SK-N-SH (cell line): ENCODE measurements around the gene STXBP6. TPM values are rescaled to one million over a fixed set of nuclear protein-coding genes. Genes with fewer than 3 reads are reported as not detected.

Experiments used
- CTCF ChIA-PET: fragments of 300-600, 350-600 bp; formaldehyde crosslinking; extraction: SDS; loops from one replicate; lab custom pipeline; 2021; lab: Yijun Ruan, JAX
- POLR2A ChIA-PET: fragments of 350-600 bp; sonication (Branson Sonifier 250); formaldehyde crosslinking; extraction: SDS; loops from one replicate; lab custom pipeline; 2020; ENCODE audit warnings: antibody characterized with exemption, inconsistent platforms; lab: Yijun Ruan, JAX
- DNase-seq: peaks from one replicate; pipeline ENCODE4 v3.0.0; 2012
- H2AFZ ChIP-seq: fragments of 200-600 bp; sonication (generic); 2 replicates; pipeline ENCODE4 v1.8.1; 2016; ENCODE audit warnings: antibody characterized with exemption, mild to moderate bottlenecking, low read depth
- H3F3A ChIP-seq: fragments of 200-600 bp; sonication (generic); replicated peaks from 2 replicates; pipeline ENCODE3; 2016; ENCODE audit warnings: antibody characterized with exemption, mild to moderate bottlenecking; ENCODE audit not compliant: insufficient read depth
- H3K27ac ChIP-seq, 2 experiments: fragments of 200-500 bp in 1 of 2; fragments of 200-600 bp in 1 of 2; sonication (Bioruptor generic) in 1 of 2; sonication (generic), shearing (Covaris generic) in 1 of 2; 2 replicates each; pipeline versions ENCODE4 v1.5.1 to v1.6.1; 2014 to 2016; ENCODE audit warnings: low read depth in 2 of 2, inconsistent platforms in 1 of 2, low read length in 1 of 2, mild to moderate bottlenecking in 1 of 2, mixed read lengths in 1 of 2
- H3K27me3 ChIP-seq: fragments of 200-600 bp; sonication (generic), shearing (Covaris generic); 2 replicates; pipeline ENCODE4 v1.6.1; 2016; ENCODE audit warnings: mixed run types; ENCODE audit not compliant: insufficient read depth
- H3K36me3 ChIP-seq, 2 experiments: fragments of 200-500 bp in 1 of 2; fragments of 200-600 bp in 1 of 2; sonication (Bioruptor generic) in 1 of 2; sonication (generic) in 1 of 2; replicated peaks in 1 of 2; 2 replicates each; pipeline versions ENCODE3 to v1.5.1; 2014 to 2016; ENCODE audit warnings: low read length in 1 of 2, mild to moderate bottlenecking in 1 of 2; ENCODE audit not compliant: insufficient read depth in 2 of 2, control insufficient read depth in 1 of 2
- H3K4me1 ChIP-seq, 2 experiments: fragments of 200-500 bp in 1 of 2; fragments of 200-600 bp in 1 of 2; sonication (Bioruptor generic) in 1 of 2; sonication (generic), shearing (Covaris generic) in 1 of 2; 2 replicates each; pipeline versions ENCODE4 v1.5.1 to v1.6.1; 2014 to 2016; ENCODE audit warnings: low read depth in 1 of 2, low read length in 1 of 2, mixed run types in 1 of 2; ENCODE audit not compliant: insufficient read depth in 2 of 2, control insufficient read depth in 1 of 2
- H3K4me2 ChIP-seq: fragments of 200-600 bp; sonication (generic), shearing (Covaris generic); 2 replicates; pipeline ENCODE4 v1.6.1; 2017; ENCODE audit warnings: mixed run types
- H3K4me3 ChIP-seq, 2 experiments: fragments of 200-500 bp in 1 of 2; fragments of 200-600 bp in 1 of 2; sonication (Bioruptor generic) in 1 of 2; sonication (generic), shearing (Covaris generic) in 1 of 2; 2 replicates each; pipeline versions ENCODE4 v1.5.1 to v1.8.1; 2014 to 2016; ENCODE audit warnings: low read depth in 2 of 2, inconsistent platforms in 1 of 2, low read length in 1 of 2, mild to moderate bottlenecking in 1 of 2, mixed read lengths in 1 of 2, moderate library complexity in 1 of 2
- H3K79me2 ChIP-seq: fragments of 200-600 bp; sonication (generic); 2 replicates; pipeline ENCODE4 v1.8.1; 2017; ENCODE audit warnings: mild to moderate bottlenecking; ENCODE audit not compliant: insufficient read depth
- H3K9ac ChIP-seq: fragments of 200-600 bp; sonication (generic); 2 replicates; pipeline ENCODE4 v1.6.1; 2017; ENCODE audit warnings: mixed run types
- H3K9me2 ChIP-seq: fragments of 200-600 bp; sonication (generic); 2 replicates; pipeline ENCODE4 v1.6.1; 2017; ENCODE audit warnings: mixed run types
- H3K9me3 ChIP-seq: fragments of 200-600 bp; sonication (generic); 2 replicates; pipeline ENCODE4 v1.6.1; 2017; ENCODE audit warnings: mixed run types, mild to moderate bottlenecking, moderate library complexity
- H4K20me1 ChIP-seq: fragments of 200-600 bp; sonication (generic); 2 replicates; pipeline ENCODE4 v1.6.1; 2017; ENCODE audit warnings: mild to moderate bottlenecking, mixed run types; ENCODE audit not compliant: insufficient read depth
- CHD2 ChIP-seq: fragments of 150-350 bp; IDR thresholded peaks from 2 replicates; pipeline ENCODE4 v1.6.1; 2018; ENCODE audit warnings: low read length; ENCODE audit not compliant: partially characterized antibody
- ELF1 ChIP-seq: IDR thresholded peaks from 2 replicates; pipeline ENCODE4 v1.4.0; 2012
- FOXM1 ChIP-seq: IDR thresholded peaks from 2 replicates; pipeline ENCODE4 v1.4.0; 2012; ENCODE audit warnings: low read depth, mild to moderate bottlenecking
- GABPA ChIP-seq: IDR thresholded peaks from 2 replicates; pipeline ENCODE4 v1.4.0; 2012; ENCODE audit warnings: low read depth, mild to moderate bottlenecking
- IRF3 ChIP-seq: fragments of 150-350 bp; IDR thresholded peaks from 2 replicates; pipeline ENCODE4 v1.6.1; 2016; ENCODE audit warnings: mild to moderate bottlenecking, low read depth, low read length
- MXI1 ChIP-seq: IDR thresholded peaks from 2 replicates; pipeline ENCODE4 v1.6.1; 2012; ENCODE audit warnings: mild to moderate bottlenecking, low read depth, low read length, improper control_type of control experiment
- NRF1 ChIP-seq: IDR thresholded peaks from 2 replicates; pipeline ENCODE4 v1.6.1; 2012; ENCODE audit warnings: low read depth, mild to moderate bottlenecking, low read length
- PBX3 ChIP-seq: IDR thresholded peaks from 2 replicates; pipeline ENCODE4; 2012
- RAD21 ChIP-seq: IDR thresholded peaks from 2 replicates; pipeline ENCODE4 v1.6.1; 2012; ENCODE audit warnings: mild to moderate bottlenecking, low read length
- RCOR1 ChIP-seq: fragments of 150-350 bp; IDR thresholded peaks from 2 replicates; pipeline ENCODE4 v1.6.1; 2017; ENCODE audit warnings: antibody characterized with exemption, low read length
- RFX5 ChIP-seq: IDR thresholded peaks from 2 replicates; pipeline ENCODE4 v1.6.1; 2012; ENCODE audit warnings: mild to moderate bottlenecking, improper control_type of control experiment, low read length
- TAF1 ChIP-seq: IDR thresholded peaks from 2 replicates; pipeline ENCODE4 v1.6.1; 2012; ENCODE audit warnings: low read depth, mild to moderate bottlenecking, low read length, moderate library complexity, borderline replicate concordance
- TCF12 ChIP-seq: IDR thresholded peaks from 2 replicates; pipeline ENCODE4 v1.4.0; 2012
- USF1 ChIP-seq: IDR thresholded peaks from 2 replicates; pipeline ENCODE4 v1.4.0; 2012; ENCODE audit warnings: low read depth, borderline replicate concordance
- USF2 ChIP-seq: fragments of 150-350 bp; IDR thresholded peaks from 2 replicates; pipeline ENCODE4 v1.6.1; 2017; ENCODE audit warnings: antibody characterized with exemption, low read length, low read depth, borderline replicate concordance
- YY1 ChIP-seq: IDR thresholded peaks from 2 replicates; pipeline ENCODE4 v1.4.0; 2012; ENCODE audit warnings: low read depth, mild to moderate bottlenecking
- ZBTB33 ChIP-seq: IDR thresholded peaks from 2 replicates; pipeline ENCODE4 v1.4.0; 2012; ENCODE audit warnings: low read depth, borderline replicate concordance
- WGBS: methylation state at CpG from one replicate; pipeline ENCODE4 v1.1.6; 2017; ENCODE audit warnings: low lambda C conversion rate; 5-methylcytosine and 5-hydroxymethylcytosine counted together
- polyA plus RNA-seq, 3 experiments: library from polyadenylated mRNA; depleted of rRNA; stranded (reverse); fragments of >200 nt; gene quantifications; 2 replicates each; pipeline ENCODE4 v1.2.3, GENCODE V29; 2012

STXBP6 gene
- polyA plus RNA-seq, 1 of the 3 experiments (the other 2 are of a cell fraction) = 0.16 TPM

DNA sequence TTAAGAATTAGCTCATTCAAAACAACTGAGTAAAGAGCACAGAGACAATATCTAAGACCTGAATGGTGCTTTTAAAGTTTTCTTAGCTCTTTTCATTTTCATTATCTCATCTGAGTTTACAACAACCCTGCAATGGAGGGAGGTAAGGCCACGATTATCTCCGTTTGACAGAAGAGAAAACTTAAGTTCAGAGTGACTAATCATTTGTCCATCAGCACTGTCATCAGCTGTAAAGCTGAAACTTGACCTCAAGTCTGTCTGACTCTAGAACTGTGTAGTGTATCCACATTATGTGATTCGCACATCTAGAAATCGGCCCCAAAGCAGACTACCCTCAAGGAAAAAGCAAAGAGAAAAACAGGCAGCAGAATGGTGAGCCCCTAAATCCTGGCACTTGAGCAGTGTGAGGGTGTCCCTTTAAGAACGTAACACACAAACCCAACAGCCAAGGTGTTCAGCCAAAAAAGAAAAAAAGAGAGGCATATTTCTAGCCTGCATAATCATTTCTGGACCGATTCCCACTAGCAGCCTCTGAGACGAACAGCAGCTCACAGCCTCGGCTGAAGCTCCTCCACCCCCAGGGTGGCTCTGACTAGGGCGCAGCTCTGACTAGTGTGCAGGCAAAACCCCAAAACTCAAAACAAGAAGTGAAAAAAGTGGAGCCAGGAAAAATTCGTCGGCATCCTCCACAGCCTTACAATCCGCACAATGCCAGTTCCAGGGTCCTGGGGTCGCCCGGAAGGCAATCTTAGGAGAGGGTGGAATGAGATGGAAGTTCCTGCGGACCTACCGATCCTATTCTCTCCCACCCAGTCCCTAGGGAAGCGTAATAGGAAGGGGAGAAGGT, 1.6 kb downstream of the STXBP6 start:
- H3K36me3 ChIP-seq = no peaks in the 10 kb centered on the region
- no peaks in the 10 kb centered on the region for H3K9me3 ChIP-seq
- no peak overlapping the region for H3K4me2 ChIP-seq
- WGBS = 10% methylated on average over 17 of the region's 17 CpGs
- H3K4me1 ChIP-seq = no peaks in the 10 kb centered on the region
- no peaks in the 10 kb centered on the region for H3K9me2 ChIP-seq
- H3K4me3 ChIP-seq = no peak overlapping the region
- H3K9ac ChIP-seq = no peak overlapping the region
- H3K27me3 ChIP-seq = peaks cover 56% of the 10 kb centered on the region
- no peak for TF ChIP-seq IRF3
- TF ChIP-seq PBX3 = no peak
- no peak for TF ChIP-seq NRF1
- TF ChIP-seq TCF12 = no peak
- TF ChIP-seq CHD2 = no peak
- TF ChIP-seq ELF1 = no peak
- no peak for TF ChIP-seq YY1
- no peak for TF ChIP-seq MXI1
- TF ChIP-seq RCOR1 = no peak
- TF ChIP-seq TAF1 = no peak
- no peak for TF ChIP-seq USF2
- no peak for TF ChIP-seq FOXM1
- no peak for DNase-seq
- ChIA-PET POLR2A (no interaction called here), CTCF (interaction anchor here (0.8 to 1.4 kb wide), 2 partner anchors 30 to 242 kb away, joined by 3 read pairs; no protein-coding TSS in a partner anchor)
- peaks cover 3% of the 10 kb centered on the region for H3F3A ChIP-seq
- H4K20me1 ChIP-seq = no peaks in the 10 kb centered on the region
- H3K79me2 ChIP-seq = no peaks in the 10 kb centered on the region
- no peak overlapping the region for H2AFZ ChIP-seq
- H3K27ac ChIP-seq = no peak overlapping the region

DNA sequence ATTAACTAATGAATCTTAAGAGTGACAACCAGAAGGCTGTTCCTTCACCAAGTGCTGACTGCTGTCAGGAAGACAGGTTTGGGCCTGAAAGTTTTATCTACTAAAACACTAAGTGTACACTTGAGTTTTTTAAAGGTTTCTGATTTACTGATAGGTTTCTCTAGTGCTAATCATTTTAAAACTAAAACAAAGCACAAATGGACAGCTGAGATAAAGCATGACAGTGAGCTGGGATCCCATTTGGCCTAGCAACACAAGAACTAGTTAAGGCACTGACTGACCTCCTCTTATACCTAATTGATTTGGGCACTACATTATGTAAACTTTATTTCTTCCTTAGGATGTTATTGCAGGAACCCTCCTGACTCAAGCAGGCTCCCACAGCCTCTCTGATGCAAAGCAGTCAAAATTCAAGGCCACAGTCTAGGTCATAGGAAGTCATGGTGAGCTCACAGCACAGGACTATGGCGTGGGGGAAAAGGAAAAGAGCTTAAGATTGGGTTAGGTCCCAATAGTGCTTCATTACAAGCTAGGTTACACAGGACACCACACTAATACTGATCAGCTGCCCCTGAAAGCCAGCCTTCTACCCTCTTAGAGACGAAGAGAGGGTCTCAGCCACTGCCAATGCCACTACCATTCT, 3.5 kb downstream of the STXBP6 start:
- no peaks in the 10 kb centered on the region for H3K79me2 ChIP-seq
- no peaks in the 10 kb centered on the region for H3K4me1 ChIP-seq
- no peak overlapping the region for H3K27ac ChIP-seq
- no peak overlapping the region for H2AFZ ChIP-seq
- H3F3A ChIP-seq = peaks cover 3% of the 10 kb centered on the region
- no peaks in the 10 kb centered on the region for H4K20me1 ChIP-seq
- POLR2A ChIA-PET = no interaction called here
- WGBS = 4% methylated on average over 2 of the region's 2 CpGs
- CTCF ChIA-PET = interaction anchor here (1.4 to 2.4 kb wide), 2 partner anchors 28 to 240 kb away, joined by 3 to 7 read pairs; no protein-coding TSS in a partner anchor
- no peak overlapping the region for H3K9ac ChIP-seq
- no peaks in the 10 kb centered on the region for H3K36me3 ChIP-seq
- H3K4me2 ChIP-seq = no peak overlapping the region
- H3K27me3 ChIP-seq = peaks cover 54% of the 10 kb centered on the region
- H3K4me3 ChIP-seq = no peak overlapping the region
- no peak for DNase-seq
- TF ChIP-seq USF1 (no peak), RAD21 (no peak), RFX5 (no peak), NRF1 (no peak), ZBTB33 (no peak), GABPA (no peak)
- H3K9me2 ChIP-seq = no peaks in the 10 kb centered on the region
- no peaks in the 10 kb centered on the region for H3K9me3 ChIP-seq
